ENCODE data around the gene AIMP1. TPM values are rescaled to one million over a fixed set of nuclear protein-coding genes. Genes with fewer than 3 reads are reported as not detected.

The AIMP1 gene
- total RNA-seq, 4 donors from 2014 or later: 13.6 to 32.8 (median 27.6) TPM

Other genes starting within 250 kb of the AIMP1 start
- 10 to 100 TPM; 14.2 to 29.8 (median 16.9) TPM for gene TBCK, start 341 bp upstream of the AIMP1 start, total RNA-seq
- not detected for gene GIMD1, start 52.2 kb downstream of the AIMP1 start, total RNA-seq